GM19238 (cell line): ENCODE measurements around the gene MST1.

ENCODE experiments used
- DNase-seq: peaks from one replicate; pipeline ENCODE4 v3.0.0; 2011; ENCODE audit warnings: low spot score; ENCODE audit not compliant: insufficient read length

The MST1 gene

GRCh38 chr3:49658711-49659110 lies 30.6 kb downstream of the MST1 start:
- no peak for DNase-seq

- no peak for DNase-seq
Measured at GRCh38 chr3:49657208-49657915, 31.9 kb downstream of the MST1 start.

- no peak for DNase-seq
Measured at GRCh38 chr3:49656541-49657112, 32.6 kb downstream of the MST1 start.

- no peak for DNase-seq
Measured at GRCh38 chr3:49655731-49656285, 33.5 kb downstream of the MST1 start.

- DNase-seq = no peak
Measured at GRCh38 chr3:49654955-49655556, 34.2 kb downstream of the MST1 start.

GRCh38 chr3:49654176-49654825 lies 35.0 kb downstream of the MST1 start:
- no peak for DNase-seq

- DNase-seq = no peak
Measured at GRCh38 chr3:49653621-49654020, 35.7 kb downstream of the MST1 start.

- DNase-seq = no peak
Measured at GRCh38 chr3:49652903-49653415, 36.3 kb downstream of the MST1 start.

GRCh38 chr3:49652218-49652902 lies 36.9 kb downstream of the MST1 start:
- DNase-seq = no peak

GRCh38 chr3:49650637-49651036 lies 38.6 kb downstream of the MST1 start:
- no peak for DNase-seq

GRCh38 chr3:49650177-49650576 lies 39.1 kb downstream of the MST1 start:
- DNase-seq = no peak

GRCh38 chr3:49649576-49649975 lies 39.7 kb downstream of the MST1 start:
- DNase-seq = no peak

- DNase-seq = no peak
Measured at GRCh38 chr3:49648354-49649019, 40.8 kb downstream of the MST1 start.

- DNase-seq = no peak
Measured at GRCh38 chr3:49647741-49648140, 41.5 kb downstream of the MST1 start.

- no peak for DNase-seq
Measured at GRCh38 chr3:49646236-49646635, 43.0 kb downstream of the MST1 start.

- no peak for DNase-seq
Measured at GRCh38 chr3:49644684-49645083, 44.6 kb downstream of the MST1 start.

GRCh38 chr3:49642708-49643145 lies 46.5 kb downstream of the MST1 start:
- no peak for DNase-seq

- no peak for DNase-seq
Measured at GRCh38 chr3:49641921-49642707, 47.2 kb downstream of the MST1 start.

GRCh38 chr3:49641292-49641691 lies 48.0 kb downstream of the MST1 start:
- no peak for DNase-seq

- DNase-seq = no peak
Measured at GRCh38 chr3:49639551-49639950, 49.7 kb downstream of the MST1 start.
